Gastroesophageal sphincter (tissue), 4 donors: ENCODE data around the gene DUSP18. TPM values are rescaled to one million over a fixed set of nuclear protein-coding genes. Genes with fewer than 3 reads are reported as not detected.

ENCODE experiments used
- ATAC-seq: fragments of 150-250 bp; one replicate; pipeline ENCODE4 v1.9.1; 2016; ENCODE audit warnings: mild to moderate bottlenecking, moderate library complexity
- H3K27ac ChIP-seq, 4 donors: fragments of 200-600 bp; sonication (generic) in 3 of 4; 1 replicate in 3 of 4; 2 replicates in 1 of 4; pipeline ENCODE4 v1.5.1; 2016 to 2019
- H3K27me3 ChIP-seq: fragments of 200-600 bp; sonication (generic); one replicate; pipeline ENCODE4 v1.5.1; 2019
- H3K36me3 ChIP-seq, 2 donors: fragments of 200-600 bp; sonication (generic); one replicate each; pipeline ENCODE4 v1.5.1; 2019; ENCODE audit warnings: control low read depth in 1 of 2
- H3K4me1 ChIP-seq, 3 donors: fragments of 200-600 bp; sonication (generic); 1 replicate in 2 of 3; 2 replicates in 1 of 3; pipeline ENCODE4 v1.5.1; 2016 to 2019; ENCODE audit warnings: control low read depth in 2 of 3
- H3K4me3 ChIP-seq, 2 donors: fragments of 200-600 bp; sonication (generic); one replicate each; pipeline ENCODE4 v1.5.1; 2019; ENCODE audit warnings: mild to moderate bottlenecking in 1 of 2, moderate library complexity in 1 of 2
- H3K9me3 ChIP-seq, 3 donors: fragments of 200-600 bp; sonication (generic); one replicate each; pipeline ENCODE4 v1.5.1; 2017 to 2019; ENCODE audit warnings: control low read depth in 2 of 3
- CTCF ChIP-seq, 4 experiments: fragments of 200-600 bp in 2 of 4; fragments of 450-650 bp in 2 of 4; sonication (generic) in 1 of 4; IDR thresholded peaks; one replicate each; pipeline ENCODE4 v1.5.1; 2017 to 2019; ENCODE audit warnings: antibody characterized with exemption in 4 of 4, mild to moderate bottlenecking in 2 of 4, moderate library complexity in 2 of 4
- EP300 ChIP-seq: sonication (generic); formaldehyde crosslinking; IDR thresholded peaks from one replicate; pipeline ENCODE4 v1.6.1; 2017; ENCODE audit warnings: antibody characterized with exemption, mild to moderate bottlenecking
- POLR2A ChIP-seq, 2 donors: fragments of 450-650 bp; IDR thresholded peaks; one replicate each; pipeline ENCODE4 v1.6.1; 2017; ENCODE audit warnings: antibody characterized with exemption in 2 of 2, mild to moderate bottlenecking in 2 of 2, moderate library complexity in 1 of 2
- POLR2AphosphoS5 ChIP-seq: sonication (generic); formaldehyde crosslinking; IDR thresholded peaks from one replicate; pipeline ENCODE4 v1.6.1; 2017; ENCODE audit warnings: antibody characterized with exemption
- WGBS, 2 donors: methylation state at CpG; one replicate each; pipeline ENCODE4 v1.1.5; 2018; ENCODE audit warnings: low coverage in 1 of 2; 5-methylcytosine and 5-hydroxymethylcytosine counted together
- total RNA-seq, 4 donors: library from RNA; depleted of rRNA; stranded (reverse); fragments of >200 nt; gene quantifications; one replicate each; pipeline ENCODE4 v1.1.0, GENCODE V29; 2016

Gene DUSP18
- total RNA-seq, 4 donors from 2014 or later: 6.5 to 13.2 (median 8.7) TPM

GRCh38 chr22:30648825-30649224 lies 18.9 kb downstream of the DUSP18 start:
- Histone ChIP-seq H3K27me3 (no peaks in the 10 kb centered on the region), H3K4me3 (no peak overlapping the region), H3K9me3 (no peaks in the 10 kb centered on the region), H3K36me3 (peaks cover 0 to 21% of the 10 kb centered on the region in 2 donors), H3K27ac (peak overlapping the region in 1 of 4 donors; percentile 47), H3K4me1 (peaks cover 0 to 18% (median 1%) of the 10 kb centered on the region in 3 donors)
- TF ChIP-seq POLR2AphosphoS5: no peak
- no peak for TF ChIP-seq EP300
- TF ChIP-seq CTCF (IDR thresholded peaks at IDR 0.05): no peak
- no peak for TF ChIP-seq POLR2A (IDR thresholded peaks at IDR 0.05)
- 88% methylated on average over 2 of the region's 3 CpGs; no CpG with 5 or more reads in 1 of the 2 donors for WGBS, 2 donors
- ATAC-seq: no peak

- Histone ChIP-seq H3K4me3 (no peak overlapping the region), H3K27me3 (no peaks in the 10 kb centered on the region), H3K27ac (no peak overlapping the region), H3K4me1 (peaks cover 0 to 28% (median 3%) of the 10 kb centered on the region in 3 donors), H3K36me3 (peaks cover 0 to 21% of the 10 kb centered on the region in 2 donors), H3K9me3 (no peaks in the 10 kb centered on the region)
- ATAC-seq: no peak
- TF ChIP-seq EP300 (no peak), POLR2AphosphoS5 (no peak), CTCF (IDR thresholded peaks at IDR 0.05) (no peak), POLR2A (IDR thresholded peaks at IDR 0.05) (no peak)
- 83% methylated on average over 3 of the region's 3 CpGs; no CpG with 5 or more reads in 1 of the 2 donors for WGBS, 2 donors
Observed at GRCh38 chr22:30647536-30647935, 20.1 kb downstream of the DUSP18 start.

DNA sequence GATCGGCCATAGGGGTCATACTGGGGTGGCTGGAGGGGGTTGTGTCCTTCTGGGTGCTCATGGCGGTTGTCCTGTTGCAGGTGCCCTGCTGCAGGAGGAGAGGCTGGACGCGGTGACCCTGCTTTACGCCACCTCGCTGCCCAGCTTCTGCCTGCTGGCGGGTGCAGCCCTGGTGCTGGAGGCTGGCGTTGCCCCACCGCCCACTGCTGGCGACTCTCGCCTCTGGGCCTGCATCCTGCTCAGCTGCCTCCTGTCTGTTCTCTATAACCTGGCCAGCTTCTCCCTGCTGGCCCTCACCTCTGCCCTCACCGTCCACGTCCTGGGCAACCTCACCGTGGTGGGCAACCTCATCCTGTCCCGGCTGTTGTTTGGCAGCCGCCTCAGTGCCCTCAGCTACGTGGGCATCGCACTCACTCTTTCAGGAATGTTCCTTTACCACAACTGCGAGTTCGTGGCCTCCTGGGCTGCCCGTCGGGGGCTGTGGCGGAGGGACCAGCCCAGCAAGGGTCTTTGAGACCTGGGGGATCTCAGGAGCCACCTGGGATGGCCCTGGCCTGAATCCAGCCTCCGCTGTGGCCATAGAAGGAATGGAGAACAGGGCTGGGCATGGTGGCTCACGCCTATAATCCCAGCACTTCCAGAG lies 21.0 kb downstream of the DUSP18 start:
- no peak overlapping the region for H3K27ac ChIP-seq
- peaks cover 0 to 21% of the 10 kb centered on the region in 2 donors for H3K36me3 ChIP-seq
- H3K27me3 ChIP-seq: no peaks in the 10 kb centered on the region
- no peak for TF ChIP-seq CTCF (IDR thresholded peaks at IDR 0.05)
- no peak for TF ChIP-seq POLR2A (IDR thresholded peaks at IDR 0.05)
- no peak overlapping the region for H3K4me3 ChIP-seq
- peaks cover 0 to 28% (median 3%) of the 10 kb centered on the region in 3 donors for H3K4me1 ChIP-seq
- no peak for ATAC-seq
- no peaks in the 10 kb centered on the region for H3K9me3 ChIP-seq
- WGBS, 2 donors: 90 to 100% methylated on average over 5 to 10 of the region's 25 CpGs

GRCh38 chr22:30643055-30643875 lies 24.4 kb downstream of the DUSP18 start:
- 54 to 64% methylated on average over 5 to 9 of the region's 16 CpGs for WGBS, 2 donors
- Histone ChIP-seq H3K9me3 (no peaks in the 10 kb centered on the region), H3K27me3 (no peaks in the 10 kb centered on the region), H3K36me3 (peaks cover 0 to 19% of the 10 kb centered on the region in 2 donors), H3K4me1 (peaks cover 0 to 36% (median 5%) of the 10 kb centered on the region in 3 donors), H3K4me3 (no peak overlapping the region), H3K27ac (peak overlapping the region in 1 of 4 donors; percentile 4)
- TF ChIP-seq EP300: no peak
- no peak for TF ChIP-seq POLR2AphosphoS5
- TF ChIP-seq POLR2A (IDR thresholded peaks at IDR 0.05): no peak
- no peak for TF ChIP-seq CTCF (IDR thresholded peaks at IDR 0.05)
- ATAC-seq: no peak
